BJ (cell line): ENCODE measurements around the gene GAR1. TPM values are rescaled to one million over a fixed set of nuclear protein-coding genes. Genes with fewer than 3 reads are reported as not detected.
"Not testable (repeated sequence)": the region's sequence is repeated elsewhere in the genome, so short reads cannot be mapped to it uniquely, and the experiment has no call there.

Experiments used
- CTCF ChIA-PET: fragments of 350-600 bp; formaldehyde crosslinking; extraction: SDS; loops from one replicate; lab custom pipeline; 2021; ENCODE audit warnings: antibody characterized with exemption, inconsistent platforms; lab: Yijun Ruan, JAX
- POLR2A ChIA-PET: fragments of 300-600 bp; sonication (Branson Sonifier 250); formaldehyde crosslinking; extraction: SDS; loops from one replicate; lab custom pipeline; 2021; ENCODE audit warnings: antibody characterized with exemption; lab: Charles Lee
- DNase-seq: peaks from one replicate; pipeline ENCODE4 v3.0.0-alpha.2; 2011; ENCODE audit warnings: low read depth
- H3K27me3 ChIP-seq: 2 replicates; pipeline ENCODE4 v1.6.0; 2011; ENCODE audit warnings: low read length; ENCODE audit not compliant: control insufficient read depth, insufficient read depth
- H3K36me3 ChIP-seq: 2 replicates; pipeline ENCODE4 v1.5.1; 2011; ENCODE audit warnings: low read length; ENCODE audit not compliant: control insufficient read depth, insufficient read depth
- H3K4me3 ChIP-seq: 2 replicates; pipeline ENCODE4 v1.5.1; 2011; ENCODE audit warnings: low read depth, mild to moderate bottlenecking, control low read depth, low read length
- polyA minus RNA-seq: library from RNA; depleted of rRNA, polyadenylated mRNA; stranded (reverse); fragments of >200 nt; gene quantifications from 2 replicates; pipeline ENCODE4 v1.2.3, GENCODE V29; 2011; rRNA and poly(A)+ RNA removed
- polyA plus RNA-seq: library from polyadenylated mRNA; depleted of rRNA; stranded (reverse); fragments of >200 nt; gene quantifications from 2 replicates; pipeline ENCODE4 v1.2.3, GENCODE V29; 2011; rRNA removed
- TF ChIP-seq, protein P1 (sequence below): IDR thresholded peaks from 2 replicates; pipeline ENCODE4 v1.5.1; 2011; ENCODE audit warnings: low read depth, mild to moderate bottlenecking, control low read depth, inconsistent platforms, low read length, moderate library complexity; ENCODE audit not compliant: insufficient read depth

GAR1 gene
- polyA plus RNA-seq (5.8 and 13.3 TPM in 2 replicates), polyA minus RNA-seq (0.81 and 1.2 TPM in 2 replicates)

DNA sequence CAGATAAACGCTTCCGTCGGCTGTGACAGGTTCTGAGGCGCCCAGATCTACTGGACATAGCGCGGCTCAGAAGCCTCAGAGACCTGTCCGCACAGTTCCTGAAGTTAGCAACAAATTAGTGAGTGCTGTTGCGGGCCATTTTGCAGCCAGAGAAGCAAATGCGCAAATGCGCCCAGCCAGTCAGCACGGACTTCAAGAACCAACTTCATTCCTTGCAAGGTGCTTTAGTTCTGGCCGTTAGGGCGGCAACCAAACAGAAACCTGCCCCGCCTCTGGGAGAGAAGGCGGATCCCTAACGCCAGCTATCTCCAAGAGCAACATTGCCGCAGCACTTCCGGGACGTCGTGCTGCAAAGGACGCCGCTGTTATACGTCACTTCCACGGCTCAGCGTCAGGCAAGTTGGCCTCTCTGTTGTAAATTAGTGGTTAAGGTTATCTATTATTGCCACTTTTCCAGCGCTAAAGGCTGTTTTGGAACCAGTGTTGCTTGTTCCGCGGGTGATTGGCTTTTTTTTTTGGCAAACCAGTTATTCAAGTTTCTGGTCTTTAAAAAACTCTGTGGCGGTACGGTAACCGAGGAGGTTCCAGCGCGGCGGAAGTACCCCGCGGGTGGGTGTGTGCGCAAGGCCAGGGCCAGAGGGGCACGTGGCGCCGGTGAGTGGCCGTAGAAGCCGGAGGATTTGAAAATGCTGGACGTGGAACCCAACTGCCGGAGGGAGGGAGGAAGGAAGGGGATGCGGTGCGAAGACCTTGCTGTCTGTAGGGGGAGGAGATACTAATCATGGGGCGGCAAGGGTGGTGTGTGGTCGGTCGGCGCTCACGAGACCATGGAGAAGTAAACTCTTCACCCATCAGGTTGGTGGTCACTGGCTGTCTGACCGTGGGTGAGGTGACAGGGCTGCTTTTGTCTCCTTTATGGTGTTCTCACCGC, at the start of gene GAR1:
Gene GAR1, plus strand, starts transcription at position 612 of the 931 bp plus-strand sequence. CDS start 403 bp downstream, outside the sequence.
- peak; percentile 58 for DNase-seq
- TF ChIP-seq, protein P1, sequence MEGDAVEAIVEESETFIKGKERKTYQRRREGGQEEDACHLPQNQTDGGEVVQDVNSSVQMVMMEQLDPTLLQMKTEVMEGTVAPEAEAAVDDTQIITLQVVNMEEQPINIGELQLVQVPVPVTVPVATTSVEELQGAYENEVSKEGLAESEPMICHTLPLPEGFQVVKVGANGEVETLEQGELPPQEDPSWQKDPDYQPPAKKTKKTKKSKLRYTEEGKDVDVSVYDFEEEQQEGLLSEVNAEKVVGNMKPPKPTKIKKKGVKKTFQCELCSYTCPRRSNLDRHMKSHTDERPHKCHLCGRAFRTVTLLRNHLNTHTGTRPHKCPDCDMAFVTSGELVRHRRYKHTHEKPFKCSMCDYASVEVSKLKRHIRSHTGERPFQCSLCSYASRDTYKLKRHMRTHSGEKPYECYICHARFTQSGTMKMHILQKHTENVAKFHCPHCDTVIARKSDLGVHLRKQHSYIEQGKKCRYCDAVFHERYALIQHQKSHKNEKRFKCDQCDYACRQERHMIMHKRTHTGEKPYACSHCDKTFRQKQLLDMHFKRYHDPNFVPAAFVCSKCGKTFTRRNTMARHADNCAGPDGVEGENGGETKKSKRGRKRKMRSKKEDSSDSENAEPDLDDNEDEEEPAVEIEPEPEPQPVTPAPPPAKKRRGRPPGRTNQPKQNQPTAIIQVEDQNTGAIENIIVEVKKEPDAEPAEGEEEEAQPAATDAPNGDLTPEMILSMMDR, result no peak
- Histone ChIP-seq H3K36me3 (no peaks in the 10 kb centered on the region; the same call in 1 of the 2 replicates), H3K4me3 (peak within 1 kb of the TSS; percentile 65), H3K27me3 (no peaks in the 10 kb centered on the region)
- CTCF ChIA-PET, result interaction anchor here (0.8 to 2.1 kb wide), 5 partner anchors 11 to 388 kb away, joined by 3 to 14 read pairs (median 4); partner anchors contain the start of genes RRH and SEC24B
- POLR2A ChIA-PET, result interaction anchor here (0.6 kb wide), 1 partner anchor 405 kb away, joined by 10 read pairs; no protein-coding TSS in a partner anchor

DNA sequence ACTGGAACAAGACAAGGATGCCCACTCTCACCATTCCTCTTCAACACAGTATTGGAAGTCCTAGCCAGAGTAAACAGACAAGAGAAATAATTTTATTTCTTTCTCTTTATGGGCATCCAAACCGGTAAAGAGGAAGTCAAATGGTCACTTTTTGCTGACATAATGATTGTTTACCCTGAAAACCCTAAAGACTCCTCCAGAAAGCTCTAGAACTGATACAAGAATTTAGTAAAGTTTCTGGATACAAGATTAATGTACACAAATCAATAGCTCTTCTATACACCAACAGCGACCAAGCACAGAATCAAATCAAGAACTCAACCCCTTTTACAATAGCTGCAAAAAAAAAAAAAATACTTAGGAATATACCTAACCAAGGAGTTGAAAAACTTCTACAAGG, 33.5 kb upstream of the GAR1 start:
- H3K36me3 ChIP-seq, H3K27me3 ChIP-seq, POLR2A ChIA-PET, H3K4me3 ChIP-seq, DNase-seq: not testable (repeated sequence)
- CTCF ChIA-PET, result interaction anchor here (1.8 kb wide), 1 partner anchor 12 kb away, joined by 5 read pairs; no protein-coding TSS in a partner anchor

DNA sequence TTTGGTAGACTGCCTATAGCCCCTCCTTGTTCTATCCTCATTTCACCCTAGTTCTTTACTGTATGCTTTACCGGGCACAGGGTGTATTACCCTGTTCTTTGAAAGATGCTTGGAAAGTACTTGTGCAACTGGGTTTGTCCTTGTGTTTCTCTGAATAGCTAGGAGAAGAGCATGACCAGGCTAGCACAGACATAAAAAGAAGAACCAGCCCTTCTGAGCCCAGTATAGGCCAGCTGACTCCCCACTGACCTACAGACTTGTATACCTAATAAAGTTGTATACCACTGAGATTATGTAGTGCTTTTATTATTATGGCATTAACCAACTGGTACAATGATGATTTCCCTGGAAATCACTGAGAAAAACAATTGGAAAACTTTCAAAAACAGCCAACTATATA, 28.7 kb upstream of the GAR1 start:
- Histone ChIP-seq H3K27me3 (no peaks in the 10 kb centered on the region), H3K36me3 (no peaks in the 10 kb centered on the region), H3K4me3 (no peak overlapping the region)
- TF ChIP-seq, protein P1, result no peak
- ChIA-PET POLR2A (no interaction called here), CTCF (no interaction called here)
- DNase-seq, result no peak

DNA sequence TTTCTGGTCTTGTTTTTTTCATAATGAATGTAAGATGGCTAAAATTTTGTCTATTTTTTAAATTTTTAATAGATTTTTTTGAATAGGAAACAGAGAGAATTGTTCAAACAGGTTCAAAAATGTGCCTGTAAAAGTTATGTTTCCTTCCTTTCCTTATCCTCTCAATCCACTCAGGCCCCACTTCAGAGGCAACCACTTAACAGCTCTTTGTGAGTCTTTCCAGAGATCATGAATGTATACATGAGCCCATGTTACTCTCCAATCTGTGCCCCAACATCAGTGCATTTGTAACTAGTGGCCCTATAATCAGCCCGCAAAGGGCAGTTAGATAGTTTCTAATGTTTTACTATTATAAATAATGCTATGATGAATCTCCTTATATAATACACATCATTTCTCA, 27.8 kb upstream of the GAR1 start:
- Histone ChIP-seq H3K27me3 (no peaks in the 10 kb centered on the region), H3K4me3 (no peak overlapping the region), H3K36me3 (no peaks in the 10 kb centered on the region)
- POLR2A ChIA-PET, result no interaction called here
- no peak for DNase-seq
- CTCF ChIA-PET, result no interaction called here
- TF ChIP-seq, protein P1, result no peak

DNA sequence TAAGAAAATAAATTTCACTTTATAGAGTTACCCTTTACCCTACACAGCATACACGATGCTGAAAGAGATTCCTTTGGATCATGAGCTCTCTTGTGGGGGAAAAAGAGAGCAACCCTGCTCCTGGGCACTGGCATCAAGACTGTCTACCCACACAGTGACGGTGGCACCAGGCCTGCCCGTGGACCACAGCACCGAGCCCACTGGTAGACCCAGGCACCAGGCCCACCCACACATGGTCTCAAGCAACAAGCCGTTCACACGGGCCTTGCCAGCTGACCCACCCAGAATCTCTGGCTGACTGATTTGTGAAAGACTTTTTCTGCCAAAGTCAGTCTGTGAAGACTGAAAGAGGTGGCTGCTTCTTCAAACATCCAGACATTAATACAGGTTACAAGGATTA, 20.5 kb upstream of the GAR1 start:
- H3K36me3 ChIP-seq, result no peaks in the 10 kb centered on the region
- DNase-seq, result no peak
- no peaks in the 10 kb centered on the region; the same call in 1 of the 2 replicates for H3K27me3 ChIP-seq
- ChIA-PET POLR2A (no interaction called here), CTCF (interaction anchor here (0.6 to 1.6 kb wide), 4 partner anchors 9 to 434 kb away, joined by 3 to 5 read pairs (median 3); no protein-coding TSS in a partner anchor)
- H3K4me3 ChIP-seq, result no peak overlapping the region
- TF ChIP-seq, protein P1, result no peak
